ENCODE results near the gene MPI. TPM values are rescaled to one million over a fixed set of nuclear protein-coding genes. Genes with fewer than 3 reads are reported as not detected.
"Not testable (repeated sequence)": the region's sequence is repeated elsewhere in the genome, so short reads cannot be mapped to it uniquely, and the experiment has no call there.

The MPI gene
- total and polyA plus RNA-seq, 2 experiments from 2014 or later, result 34.8 to 79.0 TPM

DNA sequence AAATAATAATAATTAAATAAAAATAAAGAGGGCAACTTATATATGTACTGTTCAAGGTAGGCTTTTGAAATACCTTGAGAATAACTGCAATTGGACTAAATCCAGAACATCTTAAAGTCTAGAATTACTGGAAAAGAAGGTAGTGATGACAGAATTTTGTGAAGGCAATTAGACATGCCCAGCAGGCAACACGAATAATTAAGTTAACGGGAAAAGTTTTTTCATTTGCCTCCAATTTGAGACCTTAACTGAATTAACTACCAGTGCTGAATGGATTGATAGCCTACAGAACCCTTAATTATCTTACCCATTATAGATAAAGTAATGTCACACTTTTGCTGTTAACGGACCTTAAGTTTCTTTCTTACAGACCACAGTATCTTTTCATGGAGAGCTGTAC, 34.7 kb downstream of the MPI start:
- H2AFZ ChIP-seq, result no peak overlapping the region
- no peaks in the 10 kb centered on the region for H3K9me3 ChIP-seq (ENCODE audit: low read depth)
- TF ChIP-seq EZH2 (IDR thresholded peaks at IDR 0.05; ENCODE audit: insufficient read depth, poor library complexity, severe bottlenecking) (no peak), EZH2phosphoT487 (IDR thresholded peaks at IDR 0.05; ENCODE audit: insufficient read depth, low read depth) (no peak)
- no peaks in the 10 kb centered on the region for H3F3A ChIP-seq (ENCODE audit: insufficient read depth)
- H3K4me1 ChIP-seq (ENCODE audit: insufficient read depth), result no peaks in the 10 kb centered on the region
- H3K4me3 ChIP-seq, result no peak overlapping the region
- no peaks in the 10 kb centered on the region for H3K27me3 ChIP-seq (replicated peaks; ENCODE audit: insufficient read depth)
- no peaks in the 10 kb centered on the region for H3K9me2 ChIP-seq (ENCODE audit: insufficient read depth)
- H3K9ac ChIP-seq, result no peak overlapping the region
- WGBS, 2 experiments (ENCODE audit: low coverage in 1 of 2, low lambda C conversion rate in 2 of 2, missing lambda C conversion rate in 2 of 2), result 82 to 89% methylated on average over 3 of the region's 3 CpGs
- H3K36me3 ChIP-seq (ENCODE audit: low read depth), result peaks cover 36% of the 10 kb centered on the region
- H3K79me2 ChIP-seq (ENCODE audit: insufficient read depth), result peaks cover 33% of the 10 kb centered on the region
- no peak overlapping the region for H3K4me2 ChIP-seq (ENCODE audit: unreplicated experiment)
- H3K27ac ChIP-seq, result no peak overlapping the region
- in situ Hi-C loops (cut with MboI), result no loop called here
- no peak for DNase-seq
- no peaks in the 10 kb centered on the region for H4K20me1 ChIP-seq (ENCODE audit: insufficient read depth)

DNA sequence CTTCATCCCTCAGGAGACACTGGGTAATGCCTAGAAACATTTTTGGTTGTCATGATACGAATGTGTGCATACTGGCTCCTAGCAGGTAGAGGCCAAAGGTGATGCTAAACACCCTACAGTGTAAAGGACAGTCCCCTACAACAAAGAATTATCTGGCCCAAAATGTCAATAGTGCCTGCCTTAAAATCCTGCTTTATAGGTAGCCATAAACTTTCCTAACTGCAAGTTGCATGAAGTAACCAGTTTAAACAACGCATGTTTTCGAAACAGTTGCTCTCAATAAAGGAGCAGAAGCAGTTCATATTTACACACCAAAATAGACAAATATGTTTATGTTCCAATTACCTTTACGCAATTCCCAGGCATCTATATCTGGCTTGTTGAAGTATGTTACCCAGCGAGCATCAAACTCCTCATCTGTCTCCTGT, 38.9 kb downstream of the MPI start:
- WGBS, 2 experiments (ENCODE audit: low coverage in 1 of 2, low lambda C conversion rate in 2 of 2, missing lambda C conversion rate in 2 of 2), result 97% methylated on average over 5 of the region's 5 CpGs
- Histone ChIP-seq H3K27me3 (replicated peaks; ENCODE audit: insufficient read depth) (no peaks in the 10 kb centered on the region), H3K27ac (no peak overlapping the region), H3K36me3 (ENCODE audit: low read depth) (peaks cover 21% of the 10 kb centered on the region), H3K4me2 (ENCODE audit: unreplicated experiment) (no peak overlapping the region), H3K9ac (no peak overlapping the region), H2AFZ (no peak overlapping the region), H4K20me1 (ENCODE audit: insufficient read depth) (no peaks in the 10 kb centered on the region), H3F3A (ENCODE audit: insufficient read depth) (no peaks in the 10 kb centered on the region), H3K4me3 (no peak overlapping the region), H3K9me2 (ENCODE audit: insufficient read depth) (no peaks in the 10 kb centered on the region), H3K79me2 (ENCODE audit: insufficient read depth) (peaks cover 74% of the 10 kb centered on the region), H3K4me1 (ENCODE audit: insufficient read depth) (no peaks in the 10 kb centered on the region), H3K9me3 (ENCODE audit: low read depth) (no peaks in the 10 kb centered on the region)
- in situ Hi-C loops (cut with MboI), result no loop called here
- DNase-seq, result no peak
- no peak for TF ChIP-seq EZH2phosphoT487 (IDR thresholded peaks at IDR 0.05; ENCODE audit: insufficient read depth, low read depth)
- no peak for TF ChIP-seq EZH2 (IDR thresholded peaks at IDR 0.05; ENCODE audit: insufficient read depth, poor library complexity, severe bottlenecking)

DNA sequence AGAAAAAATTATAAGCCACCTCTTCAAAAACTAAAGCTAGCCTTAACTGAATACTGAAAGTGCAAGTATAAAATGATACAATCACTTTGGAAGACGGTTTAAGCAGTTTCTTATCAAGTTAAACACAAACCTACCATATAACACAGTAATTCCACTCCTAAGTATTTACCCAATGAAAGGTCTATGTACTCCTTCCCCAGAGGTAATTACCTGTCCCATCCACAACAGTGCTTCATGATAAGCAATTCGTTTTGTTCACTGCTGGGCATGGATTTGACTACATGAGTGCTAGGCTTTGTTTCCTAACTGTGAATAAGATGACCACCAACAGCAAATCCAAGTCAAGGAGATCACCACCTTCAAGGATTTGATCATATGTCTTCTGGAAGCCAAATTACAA, 43.7 kb downstream of the MPI start:
- Histone ChIP-seq H3K4me2 (ENCODE audit: unreplicated experiment) (no peak overlapping the region), H3K9me3 (ENCODE audit: low read depth) (no peaks in the 10 kb centered on the region), H3K36me3 (ENCODE audit: low read depth) (peaks cover 13% of the 10 kb centered on the region), H4K20me1 (ENCODE audit: insufficient read depth) (no peaks in the 10 kb centered on the region), H3K9ac (no peak overlapping the region), H3K27ac (no peak overlapping the region), H2AFZ (no peak overlapping the region), H3K4me1 (ENCODE audit: insufficient read depth) (peaks cover 7% of the 10 kb centered on the region), H3K79me2 (ENCODE audit: insufficient read depth) (peaks cover 90% of the 10 kb centered on the region), H3K4me3 (no peak overlapping the region), H3K27me3 (replicated peaks; ENCODE audit: insufficient read depth) (no peaks in the 10 kb centered on the region), H3K9me2 (ENCODE audit: insufficient read depth) (no peaks in the 10 kb centered on the region), H3F3A (ENCODE audit: insufficient read depth) (peaks cover 9% of the 10 kb centered on the region)
- in situ Hi-C loops (cut with MboI), result no loop called here
- DNase-seq, result no peak
- TF ChIP-seq EZH2 (IDR thresholded peaks at IDR 0.05; ENCODE audit: insufficient read depth, poor library complexity, severe bottlenecking) (no peak), EZH2phosphoT487 (IDR thresholded peaks at IDR 0.05; ENCODE audit: insufficient read depth, low read depth) (no peak)
- 77 to 80% methylated on average over 2 of the region's 2 CpGs for WGBS, 2 experiments (ENCODE audit: low coverage in 1 of 2, low lambda C conversion rate in 2 of 2, missing lambda C conversion rate in 2 of 2)

DNA sequence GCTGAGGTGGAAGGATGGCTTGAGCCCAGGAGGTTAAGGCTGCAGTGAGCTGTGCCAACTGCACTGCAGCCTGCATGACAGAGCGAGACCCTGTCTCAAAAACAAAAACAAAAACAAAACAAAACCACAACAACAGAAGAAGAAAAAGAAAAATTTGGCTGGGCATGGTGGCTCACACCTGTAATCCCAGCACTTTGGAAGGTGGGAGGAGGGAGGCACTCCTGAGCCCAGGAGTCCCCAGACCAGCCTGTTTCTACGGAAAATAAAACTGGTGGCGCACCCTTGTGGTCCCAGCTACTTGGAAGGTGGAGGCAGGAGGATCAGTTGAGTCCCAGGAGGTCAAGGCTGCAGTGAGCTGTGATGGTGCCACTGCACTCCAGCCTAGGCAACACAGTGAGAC, 45.4 kb downstream of the MPI start:
- in situ Hi-C loops (cut with MboI); H3K9me3 ChIP-seq (ENCODE audit: low read depth); H3K9me2 ChIP-seq (ENCODE audit: insufficient read depth); H2AFZ ChIP-seq; H3K4me2 ChIP-seq (ENCODE audit: unreplicated experiment); H3K4me3 ChIP-seq; H3K27me3 ChIP-seq (replicated peaks; ENCODE audit: insufficient read depth); H4K20me1 ChIP-seq (ENCODE audit: insufficient read depth); H3K36me3 ChIP-seq (ENCODE audit: low read depth); H3K4me1 ChIP-seq (ENCODE audit: insufficient read depth); DNase-seq; H3F3A ChIP-seq (ENCODE audit: insufficient read depth); H3K9ac ChIP-seq; H3K27ac ChIP-seq: not testable (repeated sequence)
- H3K79me2 ChIP-seq (ENCODE audit: insufficient read depth), result peaks cover 74% of the 10 kb centered on the region
- 92 to 98% methylated on average over 3 of the region's 3 CpGs for WGBS, 2 experiments (ENCODE audit: low coverage in 1 of 2, low lambda C conversion rate in 2 of 2, missing lambda C conversion rate in 2 of 2)

DNA sequence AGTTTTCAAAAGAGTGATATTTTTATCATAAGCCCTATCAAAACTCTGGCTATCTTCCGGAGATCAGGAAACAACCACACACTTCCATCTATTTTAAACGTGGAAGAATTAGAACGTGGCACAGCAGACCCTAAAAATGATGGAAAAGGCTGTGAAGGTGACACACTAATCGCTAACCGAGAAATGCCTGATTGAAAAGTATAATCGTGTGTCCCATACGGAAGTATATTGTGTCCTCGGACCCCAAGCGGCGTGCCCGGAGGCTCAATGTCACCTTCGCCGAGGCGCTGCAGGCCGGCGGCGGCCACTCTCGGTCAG, 47.4 kb downstream of the MPI start:
- Histone ChIP-seq H3K4me1 (ENCODE audit: insufficient read depth) (peaks cover 7% of the 10 kb centered on the region), H3K9me3 (ENCODE audit: low read depth) (no peaks in the 10 kb centered on the region), H3K4me2 (ENCODE audit: unreplicated experiment) (peak overlapping the region; percentile 96), H3K27me3 (replicated peaks; ENCODE audit: insufficient read depth) (no peaks in the 10 kb centered on the region), H3K9ac (peak overlapping the region; percentile 92), H3K9me2 (ENCODE audit: insufficient read depth) (no peaks in the 10 kb centered on the region), H3K4me3 (peak overlapping the region; percentile 85), H3K27ac (peak overlapping the region; percentile 76), H3K36me3 (ENCODE audit: low read depth) (no peaks in the 10 kb centered on the region), H4K20me1 (ENCODE audit: insufficient read depth) (no peaks in the 10 kb centered on the region), H3F3A (ENCODE audit: insufficient read depth) (peaks cover 10% of the 10 kb centered on the region), H2AFZ (peak overlapping the region; percentile 99), H3K79me2 (ENCODE audit: insufficient read depth) (peaks cover 55% of the 10 kb centered on the region)
- TF ChIP-seq EZH2 (IDR thresholded peaks at IDR 0.05; ENCODE audit: insufficient read depth, poor library complexity, severe bottlenecking) (no peak), EZH2phosphoT487 (IDR thresholded peaks at IDR 0.05; ENCODE audit: insufficient read depth, low read depth) (no peak)
- in situ Hi-C loops (cut with MboI), result no loop called here
- no peak for DNase-seq
- whole genome bisulfite sequencing, 2 experiments (ENCODE audit: low coverage in 1 of 2, low lambda C conversion rate in 2 of 2, missing lambda C conversion rate in 2 of 2), result 0 to 1% methylated on average over 11 to 18 of the region's 18 CpGs
